A673 (cell line): Measurements from ENCODE around the gene HEPHL1.

ENCODE experiments used
- CTCF ChIP-seq: fragments of 300-800, 200-600 bp; sonication (generic); conservative IDR thresholded peaks from 2 replicates; pipeline ENCODE4 v1.5.1; 2017; ENCODE audit warnings: low read depth, mild to moderate bottlenecking, antibody characterized with exemption, low read length, moderate library complexity, mixed read lengths
- EZH2 ChIP-seq: fragments of 200-600 bp; sonication (generic); IDR thresholded peaks from 2 replicates; pipeline ENCODE4 v1.6.1; 2017; ENCODE audit warnings: borderline replicate concordance, low read depth, mild to moderate bottlenecking, mixed read lengths, antibody characterized with exemption, low read length; ENCODE audit not compliant: poor library complexity, severe bottlenecking

- TF ChIP-seq EZH2 (no peak), CTCF (no peak)
Observed at GRCh38 chr11:94127638-94128037, 106.5 kb downstream of the HEPHL1 start.
